Measurements from ENCODE around the gene NEMF.
A peak's percentile ranks its signal among the peaks of the same experiment; 100 is the strongest.
"Not testable (repeated sequence)": the region's sequence is repeated elsewhere in the genome, so short reads cannot be mapped to it uniquely, and the experiment has no call there.

The NEMF gene

DNA sequence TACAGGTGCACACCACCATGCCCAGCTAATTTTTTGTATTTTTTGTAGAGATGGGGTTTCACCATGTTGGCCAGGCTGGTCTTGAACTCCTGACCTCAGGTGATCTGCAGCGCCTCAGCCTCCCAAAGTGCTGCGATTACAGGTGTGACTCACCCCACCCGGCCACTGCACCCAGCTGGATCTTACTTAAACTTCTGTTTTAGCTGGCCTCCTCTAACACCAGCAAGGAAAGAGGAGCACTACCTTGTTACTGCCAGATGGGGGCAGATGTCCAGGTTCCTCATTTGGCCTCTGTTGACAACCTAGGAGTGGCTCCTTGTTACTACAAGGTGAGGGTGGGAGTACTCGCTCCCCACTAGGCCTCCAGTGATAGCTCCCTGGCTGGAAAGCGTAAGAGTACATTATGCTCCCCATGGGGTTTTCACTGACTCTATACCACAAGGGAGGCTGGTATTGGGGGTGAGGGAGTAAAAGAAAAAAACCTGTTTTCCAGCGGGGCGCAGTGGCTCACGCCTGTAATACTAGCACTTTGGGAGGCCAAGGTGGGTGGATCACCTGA is 27.1 kb upstream of the NEMF start:
- DNase-seq, result no peak

DNA sequence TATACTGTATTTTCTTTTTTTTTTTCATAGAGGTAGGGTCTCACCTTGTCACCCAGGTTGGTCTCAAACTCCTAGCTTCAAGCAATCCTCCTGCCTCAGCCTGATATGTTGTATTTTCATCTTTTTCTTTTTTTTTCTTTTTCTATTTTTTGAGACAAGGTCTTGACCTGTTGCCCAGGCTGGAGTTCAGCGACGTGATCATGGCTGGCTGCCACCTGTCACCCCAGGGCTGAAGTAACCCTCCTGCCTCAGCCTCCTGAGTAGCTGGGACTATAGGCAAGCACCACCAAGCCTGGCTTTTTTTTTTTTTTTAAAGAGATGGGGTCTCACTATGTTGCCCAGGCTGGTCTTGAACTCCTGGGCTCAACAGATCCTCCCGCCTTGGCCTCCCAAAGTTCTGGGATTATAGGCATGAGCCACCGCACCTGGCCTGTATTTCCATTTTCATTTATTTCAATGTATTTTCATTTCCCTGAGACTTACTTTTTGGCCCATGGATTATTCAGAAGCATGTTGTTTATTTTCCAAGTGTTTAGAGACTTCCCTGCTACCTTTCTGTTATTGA is 24.1 kb upstream of the NEMF start:
- DNase-seq, result no peak

DNA sequence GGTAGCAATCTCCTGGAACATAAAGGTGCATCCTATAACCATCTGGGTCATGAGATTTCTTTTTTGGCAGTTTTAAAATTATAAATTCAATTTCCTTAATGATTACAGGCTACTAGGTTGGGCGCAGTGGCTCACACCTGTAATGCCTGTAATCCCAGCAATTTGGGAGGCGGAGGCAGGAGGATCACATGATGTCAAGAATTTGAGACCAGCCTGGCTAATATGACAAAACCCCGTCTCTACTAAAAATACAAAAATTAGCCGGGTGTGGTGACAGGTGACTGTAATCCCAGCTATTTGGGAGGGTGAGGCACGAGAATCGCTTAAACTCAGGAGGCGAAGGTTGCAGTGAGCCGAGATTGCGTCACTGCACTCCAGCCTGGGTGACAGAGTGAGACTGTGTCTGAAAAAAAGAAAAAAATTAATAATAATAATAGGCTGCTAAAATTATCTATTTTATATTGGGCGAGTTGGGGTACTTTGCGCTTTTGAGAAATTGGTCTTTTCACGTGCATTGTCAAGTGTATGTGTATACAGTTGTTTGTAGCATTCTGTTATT is 23.1 kb upstream of the NEMF start:
- no peak for DNase-seq

DNA sequence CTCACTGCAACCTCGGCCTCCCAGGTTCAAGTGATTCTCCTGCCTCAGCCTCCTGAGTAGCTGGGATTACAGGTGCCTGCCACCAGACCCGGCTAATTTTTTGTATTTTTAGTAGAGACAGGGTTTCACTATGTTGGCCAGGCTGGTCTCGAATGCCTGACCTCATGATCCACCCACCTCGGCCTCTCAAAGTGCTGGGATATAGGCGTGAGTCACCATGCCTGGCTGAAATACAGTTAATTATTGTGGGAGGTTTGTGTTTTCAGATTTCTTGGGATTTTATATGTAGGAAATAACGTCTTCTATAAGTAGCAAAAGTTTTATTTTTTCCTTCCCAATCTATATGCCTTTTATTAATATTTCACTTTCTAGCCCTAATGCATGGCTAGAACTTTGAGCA is 21.0 kb upstream of the NEMF start:
- DNase-seq, result not testable (repeated sequence)

DNA sequence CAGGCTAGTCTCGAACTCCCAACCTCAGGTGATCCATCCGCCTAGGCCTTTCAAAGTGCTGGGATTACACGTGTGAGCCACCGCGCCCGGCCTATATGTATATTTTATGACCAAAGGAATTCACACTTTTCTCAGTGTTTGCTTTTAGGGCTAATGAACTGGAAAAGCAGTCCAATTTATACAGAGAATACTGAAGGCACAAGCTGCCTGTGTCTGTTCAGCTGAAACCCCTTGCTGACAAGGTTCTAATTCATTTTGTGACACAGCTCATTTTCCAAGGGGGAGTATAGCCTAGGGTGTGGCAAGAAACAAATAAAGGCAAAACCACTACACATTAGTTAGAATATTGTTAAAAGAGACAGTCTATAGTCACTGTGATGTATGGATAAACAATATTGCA is 18.3 kb upstream of the NEMF start:
- DNase-seq, result no peak

DNA sequence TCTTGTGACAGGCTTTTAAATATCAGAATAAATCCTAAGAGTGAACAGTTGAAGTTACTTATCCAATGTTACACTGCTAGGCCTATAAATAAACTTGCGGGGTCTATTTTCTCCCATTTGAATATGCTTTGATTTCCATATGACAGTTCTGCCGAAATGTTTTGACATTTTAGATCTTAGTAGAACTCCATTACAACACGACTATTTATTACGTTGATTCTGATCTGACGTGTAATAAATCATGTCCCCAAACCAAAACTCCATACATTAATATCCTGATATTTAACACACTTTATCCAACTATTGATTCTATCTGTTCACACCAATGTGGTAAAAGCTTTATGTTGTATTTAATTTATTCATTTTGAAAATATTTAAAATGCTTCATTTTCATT is 16.1 kb upstream of the NEMF start:
- DNase-seq, result no peak

DNA sequence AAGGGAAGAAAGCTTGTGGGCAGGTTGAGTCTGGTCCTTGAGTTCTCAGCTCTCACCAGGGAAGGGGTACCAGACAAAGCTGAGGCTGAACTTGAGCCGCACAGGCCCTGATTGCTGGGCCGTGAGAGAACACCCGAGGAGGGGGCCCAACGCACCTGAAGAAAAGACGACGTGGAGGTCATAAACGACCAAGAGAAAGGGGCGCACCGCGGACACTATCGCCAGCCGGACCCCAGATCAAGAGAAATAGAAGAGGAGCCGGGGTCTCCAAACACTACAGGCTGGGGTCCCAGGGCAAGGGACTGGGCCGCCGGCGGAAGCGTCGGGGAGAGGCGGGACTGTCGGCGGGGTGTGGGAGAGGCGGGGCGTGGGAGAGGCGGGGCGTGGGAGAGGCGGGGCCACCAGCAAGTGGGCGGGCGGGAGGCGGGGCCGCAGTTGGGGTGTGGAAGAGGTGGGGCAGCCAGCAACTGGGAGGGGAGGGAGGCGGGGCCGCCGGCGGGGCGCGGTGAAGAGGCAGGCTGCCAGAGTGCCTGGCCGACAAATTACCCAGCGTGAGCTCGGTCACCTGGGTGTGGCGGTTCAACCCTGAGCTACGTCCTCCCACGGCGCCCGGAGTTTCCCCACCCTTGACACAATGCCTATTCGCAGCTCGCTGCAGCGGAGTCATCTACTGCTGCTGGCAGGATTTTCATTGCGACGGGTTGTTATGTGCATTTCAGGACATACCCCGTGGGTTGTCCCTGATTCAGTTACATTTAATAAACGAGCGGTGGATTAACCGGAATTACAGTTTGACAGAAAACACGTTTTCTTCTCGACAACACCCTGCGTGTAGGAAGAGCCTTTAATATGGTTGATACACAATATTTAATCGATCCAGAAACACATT is 15.5 kb upstream of the NEMF start:
- DNase-seq, result peak; percentile 64

DNA sequence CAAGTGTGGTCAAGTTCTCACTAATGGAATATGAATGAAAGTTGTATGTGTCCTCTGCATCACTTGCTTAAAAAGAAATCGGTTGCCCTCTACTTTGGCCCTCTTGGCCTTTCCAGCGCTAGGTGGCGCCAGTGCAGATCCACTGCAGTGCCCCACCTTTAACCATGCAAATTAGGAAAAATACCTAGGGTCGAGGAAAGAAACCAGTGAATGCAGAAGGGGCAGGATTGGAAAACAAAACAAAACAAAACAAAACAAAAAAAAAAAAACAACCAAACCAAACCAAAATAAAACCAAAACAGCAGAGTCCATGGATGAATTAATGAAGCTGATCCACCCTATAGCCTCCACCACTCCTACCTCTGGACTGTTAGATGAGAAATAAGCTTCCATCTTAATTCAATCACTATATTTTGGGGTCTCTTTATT is 12.9 kb upstream of the NEMF start:
- no peak for DNase-seq

DNA sequence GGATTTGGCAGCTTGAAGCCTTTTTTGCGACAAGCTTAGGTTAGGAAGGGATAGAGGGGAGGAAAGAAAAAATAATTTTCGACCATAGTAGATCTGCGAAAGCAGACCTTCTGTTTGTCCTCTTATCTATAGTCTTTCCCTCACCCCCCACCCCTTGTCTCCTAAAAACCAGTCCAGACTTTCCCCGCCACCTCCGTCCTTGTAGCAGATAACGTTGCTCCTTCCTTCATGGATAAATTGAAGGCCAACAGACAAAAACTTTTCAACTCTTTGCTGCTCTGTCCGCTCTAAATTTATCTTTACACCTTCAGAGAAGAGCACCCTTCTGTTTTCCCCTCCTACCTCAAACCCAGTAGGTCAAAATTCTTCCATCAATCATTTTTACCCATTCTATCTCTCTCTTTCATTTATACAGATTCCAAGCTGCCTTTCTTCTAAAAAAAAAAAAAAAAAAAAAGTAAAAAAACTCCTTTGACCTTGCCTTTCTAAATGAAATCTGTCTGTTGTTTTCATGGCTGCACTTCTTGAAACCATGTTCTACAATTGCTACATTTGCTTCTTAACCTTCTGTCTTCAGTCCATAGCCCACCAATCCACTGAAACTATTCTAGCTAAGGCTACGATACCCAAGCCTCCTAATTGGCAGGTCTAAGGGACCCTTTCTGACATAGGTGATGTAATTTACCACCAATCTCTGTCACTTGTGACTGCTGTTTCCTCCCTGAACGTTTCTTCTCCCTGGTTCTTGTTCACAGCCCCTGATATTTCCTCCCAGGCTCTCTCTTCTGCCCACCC is 11.1 kb upstream of the NEMF start:
- no peak for DNase-seq

DNA sequence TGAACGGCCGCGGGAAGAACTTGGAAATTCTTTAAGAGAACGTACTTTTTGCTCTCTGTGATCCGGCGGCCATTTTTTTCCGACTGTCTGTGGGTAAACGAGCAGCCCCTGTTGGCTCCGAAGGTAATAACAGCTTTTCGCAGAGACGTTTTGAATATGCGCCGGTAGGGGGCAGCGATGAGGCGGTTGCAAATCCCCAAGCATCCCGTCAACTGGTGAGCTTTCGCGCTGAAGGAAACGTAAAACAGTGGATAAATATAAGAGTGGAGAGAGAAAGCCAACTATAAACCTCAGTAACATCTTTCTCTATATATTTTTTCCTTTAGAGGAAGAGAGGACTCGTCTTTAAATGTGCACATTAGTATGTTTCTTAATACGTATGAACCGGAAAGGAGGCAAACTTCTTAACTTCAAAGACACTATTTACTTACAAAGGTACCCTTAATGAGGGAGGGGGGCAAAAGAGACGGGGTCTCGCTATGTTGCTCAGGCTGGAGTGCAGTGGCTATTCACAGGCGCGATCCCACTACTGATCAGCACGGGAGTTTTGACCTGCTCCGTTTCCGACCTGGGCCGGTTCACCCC is 9.6 kb upstream of the NEMF start:
- DNase-seq, result peak; percentile 23

DNA sequence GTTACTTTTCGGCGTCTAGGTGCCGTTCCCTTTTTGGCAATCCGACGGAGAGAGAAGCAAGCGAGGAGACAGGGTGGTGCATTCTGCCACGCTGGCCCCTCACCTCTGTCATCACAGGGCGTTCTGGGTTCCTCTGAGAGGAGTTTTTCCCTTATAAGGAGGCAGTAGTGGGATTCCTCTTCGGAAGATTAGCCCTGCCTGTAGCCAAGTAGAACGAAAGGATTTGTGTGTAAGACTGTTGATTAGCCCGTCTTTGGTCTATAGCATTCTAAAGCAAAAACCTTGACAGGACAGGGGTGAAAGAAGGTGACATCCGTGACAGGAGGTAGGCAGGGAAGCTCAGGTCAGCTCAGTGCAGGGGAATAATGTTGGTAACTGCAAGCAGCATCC is 9.1 kb upstream of the NEMF start:
- DNase-seq, result no peak

DNA sequence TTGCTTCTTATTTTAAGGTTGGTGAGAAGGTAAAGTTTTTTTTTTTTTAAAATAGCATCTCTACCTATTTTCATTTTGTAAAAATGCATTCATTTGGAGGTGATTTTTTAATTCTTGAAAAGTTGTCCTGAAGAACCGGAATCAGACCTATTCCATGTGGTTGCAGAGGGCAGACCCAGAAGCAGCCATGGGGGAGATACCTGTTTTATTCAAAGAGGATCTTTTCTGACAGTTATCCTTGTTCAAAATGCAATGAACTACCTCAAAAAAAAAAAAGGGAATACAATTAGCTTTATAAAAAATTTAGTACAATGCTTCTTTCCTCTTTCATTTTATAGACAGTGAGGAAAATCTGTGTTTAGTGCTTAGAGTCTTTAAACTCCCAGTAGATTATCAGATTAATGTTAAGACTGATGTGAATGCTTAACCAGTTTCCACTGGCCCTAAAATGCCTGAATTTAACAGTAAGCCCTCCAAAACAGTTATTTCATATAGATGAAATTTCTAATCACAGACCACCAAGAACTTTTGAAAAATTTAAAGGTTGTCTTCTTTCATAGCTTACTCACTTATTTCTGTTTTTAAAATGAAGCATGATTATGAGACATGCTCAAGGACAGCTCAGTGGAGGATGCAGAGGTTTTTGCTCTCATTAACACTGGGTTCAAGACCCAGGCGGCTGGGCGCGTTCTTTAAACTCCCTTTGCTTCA is 8.6 kb upstream of the NEMF start:
- no peak for DNase-seq

DNA sequence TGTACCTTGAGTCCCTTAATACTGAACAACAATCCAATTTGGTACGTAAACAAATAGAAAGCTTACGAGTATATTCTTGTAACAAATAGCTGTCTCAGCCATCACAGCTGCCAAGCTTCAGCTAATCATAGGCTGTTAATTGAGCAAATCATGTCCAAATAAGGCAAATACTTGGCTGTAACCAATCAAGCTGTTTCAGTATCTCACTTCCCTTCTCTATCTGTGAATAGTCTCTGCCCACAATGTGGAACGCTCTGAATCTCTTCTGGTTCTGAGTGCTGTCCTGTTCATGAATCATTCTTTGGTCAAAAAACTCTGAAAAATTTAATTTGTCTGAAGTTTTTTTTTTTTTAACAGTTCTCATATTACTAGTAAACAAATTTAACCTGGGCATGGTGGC is 5.8 kb upstream of the NEMF start:
- DNase-seq, result no peak

DNA sequence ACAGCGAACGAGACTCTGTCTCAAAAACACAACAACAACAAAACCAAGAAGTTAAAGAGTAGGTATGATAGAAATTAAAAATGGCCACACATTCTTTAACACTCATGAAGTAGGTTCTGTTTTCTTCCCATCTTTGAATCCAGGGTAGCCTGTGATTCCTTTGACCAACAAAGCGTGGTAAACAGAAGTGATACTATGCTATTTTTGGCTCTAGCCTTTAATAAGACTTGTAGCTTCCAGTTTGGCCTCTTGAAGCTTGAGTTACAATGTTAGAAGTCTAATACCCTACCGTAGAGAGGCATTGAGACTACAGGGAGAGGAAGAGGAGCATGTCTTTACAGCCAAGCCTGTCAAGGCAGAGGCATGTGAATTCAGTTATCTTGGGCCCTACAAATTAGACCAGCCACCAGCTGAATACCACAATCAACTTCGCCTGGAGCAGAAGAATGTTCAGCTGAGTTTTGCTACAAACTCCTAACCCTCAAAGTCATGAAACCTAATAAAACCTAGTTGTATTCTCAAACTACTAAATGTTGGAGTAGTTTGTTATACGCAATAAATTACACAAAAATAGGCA is 4.9 kb upstream of the NEMF start:
- DNase-seq, result no peak

DNA sequence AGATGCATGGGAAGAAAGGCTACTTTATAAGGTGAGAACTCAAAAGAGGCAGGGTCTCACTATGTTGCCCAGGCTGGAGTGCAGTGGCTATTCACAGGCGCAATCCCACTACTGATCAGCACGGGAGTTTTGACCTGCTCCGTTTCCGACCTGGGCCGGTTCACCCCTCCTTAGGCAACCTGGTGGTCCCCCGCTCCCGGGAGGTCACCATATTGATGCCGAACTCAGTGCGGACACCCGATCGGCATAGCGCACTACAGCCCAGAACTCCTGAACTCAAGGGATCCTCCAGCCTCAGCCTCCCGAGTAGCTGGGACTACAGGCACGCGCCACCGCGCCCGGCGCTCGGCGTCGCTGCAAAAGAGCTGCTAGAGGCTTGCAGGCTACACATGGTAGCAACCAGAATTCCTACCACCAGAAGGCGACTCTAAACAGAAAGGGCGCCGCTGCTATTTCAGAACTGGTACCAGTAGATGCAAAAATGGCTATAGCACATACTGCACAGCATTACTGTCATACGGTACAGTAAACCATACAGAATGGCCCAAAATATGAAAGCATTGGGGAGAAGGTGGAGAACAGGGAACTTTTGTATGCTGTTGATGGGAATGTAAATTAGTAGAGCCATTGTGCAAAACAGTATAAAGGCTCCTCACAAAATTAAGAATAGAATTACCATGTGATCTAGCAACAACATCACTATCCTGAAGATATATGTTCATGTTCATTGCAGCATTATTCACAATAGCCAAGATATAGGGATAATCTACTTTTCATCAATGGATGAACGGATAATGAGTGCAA is 1.2 kb upstream of the NEMF start:
- DNase-seq, result no peak

DNA sequence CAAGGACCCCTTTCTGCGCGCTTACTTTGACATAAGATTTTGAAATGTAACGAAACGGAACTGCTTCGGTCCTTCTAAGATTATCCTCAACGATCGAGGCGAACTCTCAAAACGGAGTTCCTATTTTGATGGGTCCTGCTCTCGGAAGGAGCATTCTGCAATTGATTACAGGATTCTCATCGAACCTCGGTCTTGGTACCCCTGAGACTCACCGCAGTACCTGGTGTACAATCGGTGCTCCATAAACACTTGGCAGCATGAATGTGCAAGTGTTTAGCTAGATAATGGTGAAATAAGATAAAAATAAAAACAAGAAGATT is 530 bp upstream of the NEMF start:
- DNase-seq, result no peak

DNA sequence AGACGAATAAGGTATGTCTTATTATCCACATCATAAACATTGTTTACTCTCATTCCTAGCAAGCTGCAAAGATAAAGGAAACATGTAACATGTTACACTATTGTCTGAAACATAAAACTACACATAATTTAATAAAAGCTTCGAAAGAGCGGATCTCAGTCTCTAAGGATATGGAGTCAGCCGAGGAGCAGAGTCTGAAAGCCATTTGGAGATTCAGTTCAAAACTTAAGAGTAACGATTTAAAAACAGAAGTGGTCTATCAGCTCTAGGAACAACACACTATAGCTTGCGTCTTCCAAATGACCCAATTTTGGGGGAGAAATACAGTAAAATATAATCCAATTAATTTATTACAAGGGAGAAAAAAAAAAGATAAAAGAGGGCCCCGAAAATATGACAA is 775 bp downstream of the NEMF start:
- no peak for DNase-seq

DNA sequence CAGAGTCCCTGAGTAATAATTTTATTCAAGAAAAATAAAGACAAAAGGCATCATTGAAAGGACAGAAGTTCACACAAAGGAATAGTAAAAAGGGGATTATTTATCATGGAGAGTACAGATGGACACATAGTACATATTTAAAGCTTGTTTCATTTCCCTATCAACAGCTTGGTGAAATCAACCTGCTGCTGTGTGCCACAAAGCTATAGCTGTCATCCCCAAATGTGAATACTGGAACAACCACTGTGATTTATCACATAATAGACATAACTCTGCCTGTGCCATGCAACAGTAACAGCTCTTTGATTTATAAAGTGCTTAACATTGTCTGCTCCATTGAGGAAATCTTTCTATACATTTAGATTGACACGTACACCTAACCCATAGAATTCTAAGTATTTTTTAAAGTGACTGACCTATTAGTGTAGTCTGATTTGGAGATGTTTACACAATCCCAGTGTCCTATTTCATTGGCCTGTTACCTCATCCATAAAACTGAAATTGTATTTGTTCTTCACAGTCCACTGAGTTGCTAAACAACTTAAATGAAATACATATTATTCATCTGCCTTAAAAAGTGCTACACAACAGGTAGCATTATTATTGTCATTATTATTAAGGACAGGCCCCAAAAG is 3.3 kb downstream of the NEMF start:
- no peak for DNase-seq

DNA sequence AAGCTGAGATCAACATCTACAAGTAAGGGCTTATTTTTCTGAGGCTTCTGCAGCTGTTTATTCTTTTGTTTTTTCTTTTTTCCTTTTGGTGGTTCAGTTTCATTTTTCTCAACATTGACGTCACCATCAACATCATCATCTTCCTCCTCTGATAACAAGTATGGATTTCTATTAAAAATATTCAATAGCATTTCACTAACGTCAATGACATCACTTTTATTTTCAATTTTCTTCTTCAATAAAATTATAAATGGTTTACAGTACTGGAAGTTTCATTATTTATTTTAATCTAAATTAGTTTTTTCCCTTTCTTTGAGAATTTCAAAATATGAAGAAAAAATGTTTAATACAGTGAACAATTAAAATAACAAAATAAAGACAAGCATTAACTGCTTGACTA is 23.9 kb downstream of the NEMF start:
- no peak for DNase-seq

DNA sequence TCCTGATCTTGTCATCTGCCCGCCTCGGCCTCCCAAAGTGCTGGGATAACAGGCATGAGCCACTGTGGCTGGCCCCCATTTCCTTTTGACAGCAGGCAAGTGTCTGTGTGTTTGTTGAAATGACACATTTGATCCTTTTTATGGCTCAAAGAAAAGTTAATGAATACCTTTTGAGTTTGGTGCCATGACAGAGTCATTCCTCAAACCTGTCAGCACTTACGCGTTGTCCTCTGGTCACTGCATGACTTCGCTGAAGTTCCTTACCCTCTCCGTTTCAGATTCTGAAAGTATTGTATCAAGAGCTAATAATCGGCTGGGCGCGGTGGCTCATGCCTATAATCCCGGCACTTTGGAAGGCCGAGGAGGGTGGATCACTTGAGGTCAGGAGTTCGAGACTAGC is 32.4 kb downstream of the NEMF start:
- DNase-seq, result no peak

DNA sequence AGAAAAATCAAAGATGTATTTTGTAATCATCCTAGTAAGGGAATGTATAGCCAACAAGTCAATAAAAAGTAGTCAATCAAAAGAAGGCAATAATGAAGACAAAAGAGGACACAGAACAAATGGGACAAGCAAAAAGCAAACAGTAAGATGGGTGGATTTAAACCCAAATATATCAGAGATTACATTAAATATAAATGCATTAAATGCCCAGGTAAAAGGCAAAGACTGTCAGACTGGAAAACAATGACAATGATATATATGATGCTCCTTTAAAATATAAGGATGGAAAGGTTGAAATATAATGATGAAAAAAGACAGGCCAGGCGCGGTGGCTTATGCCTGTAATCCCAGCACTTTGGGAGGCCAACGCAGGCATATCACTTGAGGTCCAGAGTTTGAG is 35.7 kb downstream of the NEMF start:
- DNase-seq, result no peak
